GM21576 (cell line): ENCODE measurements around the gene C1orf21.

Experiments
- ATAC-seq: cut with Tn5 transposase; IDR thresholded peaks from one replicate; pipeline ENCODE4 v1.9.1; 2021; ENCODE audit warnings: mild to moderate bottlenecking, moderate library complexity; ENCODE audit not compliant: unreplicated experiment

Gene C1orf21

DNA sequence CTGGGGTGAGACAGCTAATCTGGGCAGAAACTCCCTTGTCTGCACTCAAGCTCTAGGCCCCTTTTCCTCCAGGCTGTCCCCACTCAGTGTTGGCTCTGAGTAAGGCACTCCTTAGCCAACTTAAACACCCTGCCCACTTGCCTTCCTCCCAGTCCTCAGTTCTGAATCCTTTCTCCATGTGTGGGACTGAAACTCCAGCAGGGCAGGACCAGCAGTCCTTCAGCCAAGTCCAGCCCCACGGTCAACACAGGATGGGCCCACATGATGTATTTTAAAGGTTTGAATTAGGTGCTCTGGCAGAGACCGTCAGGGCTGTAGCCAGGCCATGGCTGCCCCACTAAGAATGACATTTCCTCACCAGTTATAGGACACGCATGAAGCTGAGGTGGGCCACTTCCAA lies 260.0 kb downstream of the C1orf21 start:
- ATAC-seq, result no peak

DNA sequence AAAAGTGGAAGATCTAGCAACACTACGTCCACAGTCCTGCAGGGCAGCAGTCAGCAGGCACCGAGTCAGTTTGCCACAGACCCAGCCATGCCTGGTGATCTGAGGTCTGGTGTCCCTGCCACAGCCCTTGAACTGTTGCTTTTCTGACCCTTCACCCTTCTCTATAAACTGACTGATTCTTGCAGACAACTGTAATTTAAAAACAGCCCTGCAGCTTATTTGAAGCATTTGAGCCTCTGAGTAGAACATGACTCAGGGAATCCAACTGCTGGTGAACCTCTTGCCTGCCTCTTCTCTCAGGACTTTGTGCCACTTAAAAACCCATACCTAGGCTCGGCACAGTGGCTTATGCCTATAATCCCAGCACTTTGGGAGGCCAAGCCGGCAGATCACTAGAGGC lies 260.6 kb downstream of the C1orf21 start:
- ATAC-seq, result no peak

DNA sequence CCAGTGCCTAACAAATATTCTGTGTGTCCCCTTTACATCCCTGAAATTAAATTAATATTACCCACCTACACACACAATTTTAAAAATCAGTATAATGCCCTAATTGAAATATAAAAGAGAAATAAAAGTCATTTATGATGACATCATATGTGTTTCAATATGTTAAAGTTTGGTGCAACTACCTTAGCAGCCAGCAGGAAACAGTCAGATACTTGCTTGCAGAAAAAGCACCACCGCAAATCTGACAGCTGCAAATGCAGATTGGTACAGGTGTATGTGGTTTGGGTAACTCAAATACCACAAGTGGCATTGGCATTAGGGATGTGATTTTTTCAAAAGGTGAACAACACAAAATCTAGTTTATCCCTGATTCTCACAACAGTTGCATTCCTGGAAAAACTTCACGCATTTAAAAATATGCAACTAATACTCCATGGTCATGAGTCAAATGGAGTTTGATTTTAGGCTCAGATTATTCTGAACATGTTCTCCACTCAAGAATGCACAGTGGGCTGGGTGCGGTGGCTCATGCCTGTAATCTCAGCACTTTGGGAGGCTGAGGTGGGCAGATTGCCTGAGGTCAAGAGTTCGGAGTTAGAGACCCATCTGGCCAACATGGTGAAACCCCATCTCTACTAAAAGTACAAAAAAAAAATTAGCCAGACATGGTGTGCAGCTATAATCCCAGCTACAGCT lies 261.5 kb downstream of the C1orf21 start:
- no peak for ATAC-seq

DNA sequence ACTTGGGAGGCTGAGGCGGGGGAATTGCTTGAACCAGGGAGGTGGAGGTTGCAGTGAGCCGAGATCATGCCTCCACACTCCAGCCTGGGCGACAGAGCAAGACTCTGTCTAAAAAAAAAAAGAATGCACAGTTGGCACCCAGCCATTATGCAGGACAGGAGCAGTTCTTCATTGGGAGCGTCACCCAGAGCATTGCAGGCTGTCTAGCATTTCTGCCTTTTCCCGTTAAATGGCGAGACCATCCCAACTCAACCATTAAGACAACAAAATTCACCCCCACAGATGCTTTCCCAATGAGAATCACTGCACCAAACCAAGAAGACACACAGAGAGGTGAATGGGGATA lies 262.0 kb downstream of the C1orf21 start:
- no peak for ATAC-seq

DNA sequence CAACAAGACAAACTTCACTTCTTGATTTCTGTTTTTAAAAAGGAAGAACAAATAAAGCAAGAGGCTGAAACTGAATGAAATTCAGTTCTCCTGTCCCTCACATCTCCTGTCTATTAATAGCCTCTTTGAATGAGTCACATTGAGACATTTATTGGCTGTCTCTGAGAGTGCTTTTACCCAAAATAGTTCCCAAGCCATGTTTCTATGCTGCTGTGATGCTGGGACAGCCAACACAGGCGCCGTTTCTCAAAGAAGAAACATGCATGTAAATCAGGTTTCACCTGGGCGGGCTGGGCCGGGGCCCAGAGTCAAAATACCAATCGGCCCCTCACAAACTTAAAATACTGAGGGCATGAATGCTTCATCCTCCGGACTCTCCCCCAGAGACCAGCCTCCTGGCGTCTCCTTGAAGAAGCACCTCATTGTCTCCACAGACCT lies 262.6 kb downstream of the C1orf21 start:
- peak; percentile 96 for ATAC-seq

DNA sequence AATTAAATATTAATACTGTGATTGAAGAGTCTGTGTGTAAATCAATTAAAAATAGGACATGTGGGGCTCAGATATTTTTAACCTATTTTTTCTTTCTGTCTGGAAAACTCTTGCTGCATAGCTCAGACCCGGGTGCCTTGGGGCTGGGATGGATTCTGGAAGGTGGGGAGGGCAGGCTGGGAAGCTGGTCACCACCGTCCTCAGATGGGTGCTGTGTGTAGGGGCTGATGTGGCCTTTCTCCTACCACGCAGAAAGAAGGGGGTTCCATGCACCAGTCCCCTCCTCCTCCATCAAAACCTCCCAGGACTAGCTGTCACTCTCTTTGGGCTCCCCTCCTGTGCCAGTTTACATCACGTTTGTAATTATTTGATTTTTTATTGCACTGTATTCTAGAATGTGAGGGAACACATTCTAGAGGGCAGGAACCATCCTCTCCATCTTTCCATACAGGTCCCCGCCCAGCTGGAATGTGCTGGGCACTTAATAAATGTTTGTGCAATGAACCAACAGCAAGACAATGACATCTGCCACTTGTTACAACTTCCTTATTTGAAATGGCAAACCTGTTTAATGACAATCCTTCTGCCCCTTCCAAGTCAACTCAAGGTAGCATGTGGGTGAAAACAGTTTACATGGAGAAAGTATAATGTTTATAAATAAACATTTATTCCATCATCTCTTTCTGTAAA lies 263.5 kb downstream of the C1orf21 start:
- ATAC-seq, result no peak

DNA sequence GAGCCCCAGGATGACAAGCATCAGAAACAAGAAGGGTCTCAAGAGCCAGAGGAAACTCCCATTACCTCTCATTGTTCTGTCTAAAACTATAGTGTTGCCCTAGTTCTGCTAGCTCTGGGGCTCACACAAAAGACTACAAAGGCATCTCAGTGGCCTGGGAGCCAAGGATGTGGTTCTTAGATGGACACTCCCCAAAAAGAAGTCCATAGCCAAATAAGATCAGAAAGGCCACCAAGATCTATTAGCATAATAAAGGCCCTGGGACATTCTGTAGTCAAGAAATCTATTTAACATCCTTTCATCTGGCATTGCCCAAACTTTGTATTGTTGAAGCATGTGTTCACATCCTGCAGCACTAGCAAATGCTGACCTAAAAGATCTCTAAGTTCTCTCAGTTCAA lies 268.4 kb downstream of the C1orf21 start:
- no peak for ATAC-seq

DNA sequence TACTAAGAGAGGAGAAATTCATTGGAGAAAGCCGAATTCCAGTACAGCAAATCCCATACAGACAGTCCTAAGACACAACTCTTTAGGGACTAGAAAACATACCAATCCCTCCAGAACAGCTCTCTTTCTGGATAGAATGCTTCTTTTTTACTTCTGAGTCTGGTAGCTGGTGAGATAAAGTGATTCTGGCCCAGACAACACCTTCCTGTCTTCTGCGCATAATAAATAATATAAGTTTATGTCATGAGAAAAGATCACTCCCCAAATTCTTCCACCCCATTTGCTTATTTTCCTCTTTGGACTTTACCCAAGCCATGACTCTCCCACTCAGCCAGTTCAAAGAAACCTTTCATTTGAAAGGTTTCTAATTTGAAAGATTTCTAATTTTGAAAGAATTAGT lies 269.4 kb downstream of the C1orf21 start:
- ATAC-seq, result no peak

DNA sequence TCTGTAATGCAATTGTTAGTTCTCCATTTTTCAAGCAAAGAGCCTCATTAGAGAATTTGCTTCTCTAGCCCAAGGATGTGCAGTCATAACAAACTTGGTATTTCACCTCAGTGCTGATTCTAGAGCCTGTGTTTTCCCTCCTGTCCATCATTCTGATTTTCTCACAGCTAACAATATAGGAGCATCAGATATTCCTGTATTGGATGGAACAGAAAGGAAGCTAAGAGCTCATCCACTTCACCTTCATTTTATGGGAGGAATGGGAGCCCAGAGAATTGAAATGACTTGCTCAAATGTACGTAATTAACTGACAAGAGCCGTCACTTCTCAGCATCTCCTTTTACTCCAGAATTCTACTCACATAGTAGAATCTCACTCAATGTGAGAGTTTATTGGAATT lies 271.2 kb downstream of the C1orf21 start:
- ATAC-seq, result no peak

DNA sequence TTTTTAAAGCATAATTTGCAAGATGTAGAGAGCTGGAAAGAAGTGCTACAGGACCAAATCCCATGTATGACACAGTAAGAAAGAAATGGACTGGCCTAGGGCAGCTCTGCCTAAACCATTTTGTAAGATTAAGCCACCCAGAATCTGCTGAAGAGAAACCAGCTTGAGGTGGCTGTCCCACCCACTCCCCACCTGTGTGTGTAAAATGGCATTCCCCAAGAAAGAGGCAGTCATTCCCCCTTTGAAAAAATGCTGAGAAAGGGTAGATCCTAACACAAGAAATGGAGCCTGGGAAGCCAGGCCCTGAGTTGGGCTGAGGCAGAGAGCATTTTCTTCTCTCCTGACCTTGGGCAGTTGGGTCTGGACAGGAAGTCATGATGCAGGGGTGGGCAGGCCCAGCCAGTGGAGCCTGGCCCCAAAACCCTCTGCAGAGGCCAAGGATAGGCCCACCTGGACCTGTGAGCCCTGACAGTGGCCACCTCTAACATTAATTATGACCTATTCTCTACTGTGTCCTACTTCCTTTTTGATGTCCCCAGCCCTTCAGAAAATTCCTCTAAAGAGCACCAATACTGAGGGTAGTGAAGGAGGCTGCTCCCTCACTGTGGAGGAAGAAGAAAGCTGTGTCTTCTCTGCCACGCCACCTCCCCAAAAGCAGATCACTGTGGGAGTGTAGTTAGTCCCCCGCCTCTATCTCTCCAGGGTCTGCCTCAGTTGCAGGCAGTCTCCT lies 273.8 kb downstream of the C1orf21 start:
- ATAC-seq, result no peak

DNA sequence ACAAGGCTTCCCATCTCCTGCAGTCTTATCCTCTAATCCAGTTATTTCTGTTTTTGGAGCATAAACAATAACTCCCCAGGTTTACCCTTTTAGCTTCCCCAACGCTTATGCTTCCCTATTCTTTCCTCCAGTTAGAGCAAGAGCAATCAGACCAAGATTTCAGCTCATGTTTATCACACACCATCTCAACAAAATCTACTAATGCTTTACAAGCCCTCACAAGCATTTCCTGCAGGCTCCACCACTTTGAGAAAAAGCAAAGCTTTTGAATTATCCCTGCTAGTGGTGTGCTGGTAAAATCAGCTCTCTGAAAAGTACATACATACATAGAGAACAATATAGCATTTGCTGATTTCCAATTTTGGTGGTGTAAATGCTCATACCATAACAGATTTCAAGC lies 275.0 kb downstream of the C1orf21 start:
- ATAC-seq, result no peak

DNA sequence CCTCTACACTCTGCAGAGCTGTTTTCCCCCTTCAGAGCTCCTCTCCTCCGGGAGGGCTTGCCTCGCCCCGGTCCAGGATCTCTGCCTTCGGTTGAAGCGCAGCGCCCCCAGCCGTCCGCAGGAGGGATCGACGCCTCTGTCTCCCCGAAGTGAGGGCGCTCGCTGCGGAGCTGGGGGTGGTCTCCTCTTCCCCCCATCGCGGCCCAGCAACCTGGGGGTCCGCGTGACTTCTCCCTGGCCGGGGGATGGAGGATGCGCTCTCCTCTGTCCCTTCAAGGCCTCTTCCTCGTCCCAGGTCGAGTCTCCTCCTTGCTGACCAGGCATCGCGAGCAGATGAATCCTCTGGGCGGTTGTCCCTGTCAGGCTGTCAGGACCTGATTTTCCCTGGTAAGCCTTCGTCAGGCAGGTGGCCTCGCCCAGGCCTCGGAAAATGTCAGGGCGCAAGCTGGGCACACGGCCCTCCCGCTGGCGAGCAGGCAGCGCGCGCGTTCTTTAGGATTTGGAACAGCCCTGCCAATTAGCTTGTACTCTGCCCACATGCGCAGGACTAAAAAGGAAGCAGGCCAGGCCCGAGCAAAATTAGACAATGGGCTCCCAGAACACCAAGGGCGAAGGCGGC lies 277.3 kb downstream of the C1orf21 start:
- no peak for ATAC-seq

DNA sequence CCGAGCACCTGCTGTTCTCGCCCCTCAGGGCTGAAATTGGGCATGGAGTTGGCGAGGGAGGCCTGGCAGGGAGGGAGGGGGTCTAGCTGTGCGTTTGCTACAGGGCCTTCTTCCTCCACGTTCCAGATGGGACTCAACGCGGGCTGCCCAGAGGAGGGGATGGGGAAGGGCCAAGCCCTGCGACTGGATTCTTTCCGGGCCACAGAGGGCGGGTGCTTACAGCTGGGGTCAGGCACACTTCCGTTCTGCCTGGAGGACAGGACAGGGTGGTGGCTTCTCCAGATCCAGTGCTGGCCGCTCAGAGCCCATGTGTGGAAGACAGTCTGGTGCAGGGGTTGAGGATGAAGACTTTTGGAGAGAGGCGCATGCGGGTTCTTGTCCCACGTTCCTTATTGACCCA lies 277.8 kb downstream of the C1orf21 start:
- ATAC-seq, result no peak

DNA sequence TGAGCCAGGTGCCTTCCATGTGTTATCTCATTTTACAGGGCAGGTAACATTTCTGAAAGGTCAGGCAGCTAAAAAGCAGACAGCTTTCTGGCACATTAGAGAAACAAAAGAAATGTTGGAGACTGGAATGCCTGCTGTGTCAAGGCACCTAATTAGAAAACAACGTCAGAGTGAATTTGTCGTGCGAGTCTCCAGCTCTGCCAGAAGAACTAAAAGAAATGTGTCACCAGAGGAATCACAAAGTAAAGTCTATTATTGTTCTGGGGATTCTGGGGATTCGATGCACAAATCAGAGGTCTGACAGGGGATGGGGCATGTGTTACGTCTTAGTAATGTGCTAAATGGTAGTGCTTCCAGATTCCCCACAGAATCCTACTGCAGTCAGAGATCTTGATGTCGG lies 278.5 kb downstream of the C1orf21 start:
- no peak for ATAC-seq

DNA sequence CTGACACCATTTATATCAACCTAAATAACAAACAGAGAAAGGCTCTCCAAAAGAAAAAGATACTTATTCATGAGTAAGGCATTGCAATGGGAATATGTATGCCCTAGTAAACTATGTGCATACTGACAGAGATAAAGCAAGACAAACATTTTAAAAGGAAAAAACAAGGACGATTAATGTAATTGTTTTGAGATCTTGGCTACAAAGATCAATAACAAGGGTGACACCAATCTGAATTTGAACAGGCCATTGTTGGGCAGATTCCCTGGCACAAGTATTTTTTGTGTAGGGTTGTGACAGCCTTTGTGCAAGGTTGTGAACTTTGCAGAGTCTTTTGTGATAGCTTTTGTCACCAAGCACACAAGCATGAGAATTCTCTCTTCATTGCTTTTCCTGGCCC lies 282.6 kb downstream of the C1orf21 start:
- no peak for ATAC-seq

DNA sequence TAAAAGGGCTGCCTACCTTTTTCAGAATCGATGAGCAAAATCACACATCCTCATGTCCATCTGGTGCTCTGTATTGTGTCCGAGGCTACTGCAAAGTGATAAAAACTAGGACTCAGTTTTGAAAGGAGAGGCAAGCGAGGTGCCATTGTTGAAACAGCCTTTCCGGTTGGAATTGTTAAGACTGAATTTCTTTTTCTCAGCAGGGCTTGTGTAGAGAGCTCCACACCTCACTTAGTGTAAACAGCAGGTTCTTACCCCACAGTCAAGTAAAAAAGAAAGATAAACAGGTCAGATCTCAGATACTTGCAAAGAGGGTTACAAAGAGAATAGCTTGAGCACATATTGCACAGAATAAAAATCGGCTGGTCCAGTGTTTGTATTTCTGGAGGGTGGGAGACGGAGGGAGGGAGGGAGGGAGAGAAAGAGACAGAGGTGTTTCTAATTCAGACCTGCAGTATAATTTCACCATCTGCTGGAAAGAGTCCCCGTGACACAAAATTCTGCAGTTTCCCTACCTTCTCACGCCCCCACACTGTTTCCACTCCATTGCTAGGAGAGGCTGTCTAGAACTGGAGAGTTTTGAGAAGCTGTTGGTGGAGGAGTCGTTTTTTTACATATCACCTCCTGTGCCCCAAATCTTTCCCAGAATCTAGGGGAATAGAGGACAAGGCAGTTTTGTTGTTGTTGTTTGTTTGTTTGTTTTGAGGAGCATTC lies 285.3 kb downstream of the C1orf21 start:
- no peak for ATAC-seq

DNA sequence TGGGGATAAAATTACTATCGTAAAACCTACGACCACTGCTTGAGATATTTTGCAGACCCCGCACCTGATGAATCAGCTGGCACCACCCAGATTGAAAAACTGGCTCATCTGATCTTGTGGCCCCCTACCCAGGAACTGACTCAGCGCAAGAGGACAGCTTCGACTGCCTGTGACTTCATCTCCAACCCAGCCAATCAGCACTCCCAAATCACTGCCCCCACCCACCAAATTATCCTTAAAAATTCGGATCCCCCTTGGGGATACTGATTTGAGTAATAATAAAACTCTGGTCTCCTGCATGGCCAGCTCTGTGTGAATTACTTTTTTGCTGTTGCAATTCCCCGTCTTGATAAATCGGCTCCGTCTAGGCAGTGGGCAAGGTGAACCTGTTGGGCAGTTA lies 286.5 kb downstream of the C1orf21 start:
- ATAC-seq, result no peak

DNA sequence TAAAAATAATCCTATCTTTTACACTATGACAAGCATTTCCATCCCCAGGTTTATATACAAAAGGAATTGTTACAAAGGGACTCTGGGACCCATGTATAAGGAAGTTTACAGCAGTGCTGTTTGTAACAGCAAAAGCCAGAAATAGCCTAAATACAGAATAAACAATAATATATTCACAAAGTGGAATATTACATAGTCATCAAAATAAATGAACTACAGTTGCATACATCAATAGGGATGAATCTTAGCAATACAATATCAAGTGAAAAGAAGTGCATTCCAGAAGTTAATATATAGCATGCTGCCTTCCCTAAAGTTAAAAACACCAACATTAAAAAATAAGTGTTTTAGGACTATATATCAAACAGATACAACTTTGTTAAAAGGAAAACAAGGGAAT lies 290.5 kb downstream of the C1orf21 start:
- no peak for ATAC-seq
